Thyroid gland (tissue), 4 donors: Measurements from ENCODE around the gene PDE3B.
"Not testable (repeated sequence)": the region's sequence is repeated elsewhere in the genome, so short reads cannot be mapped to it uniquely, and the experiment has no call there.

Experiments
- POLR2A ChIP-seq, 2 donors: fragments of 450-650 bp; IDR thresholded peaks; one replicate each; pipeline ENCODE4 v1.6.1; 2017; ENCODE audit warnings: antibody characterized with exemption in 2 of 2, mild to moderate bottlenecking in 2 of 2, moderate library complexity in 1 of 2
- TF ChIP-seq, protein P1 (sequence below), 6 experiments: fragments of 200-600 bp in 3 of 6; fragments of 450-650 bp in 3 of 6; sonication (generic) in 3 of 6; IDR thresholded peaks; one replicate each; pipeline ENCODE4 v1.5.1; 2016 to 2019; ENCODE audit warnings: antibody characterized with exemption in 6 of 6, mild to moderate bottlenecking in 2 of 6, inconsistent platforms in 1 of 6, moderate library complexity in 1 of 6

DNA sequence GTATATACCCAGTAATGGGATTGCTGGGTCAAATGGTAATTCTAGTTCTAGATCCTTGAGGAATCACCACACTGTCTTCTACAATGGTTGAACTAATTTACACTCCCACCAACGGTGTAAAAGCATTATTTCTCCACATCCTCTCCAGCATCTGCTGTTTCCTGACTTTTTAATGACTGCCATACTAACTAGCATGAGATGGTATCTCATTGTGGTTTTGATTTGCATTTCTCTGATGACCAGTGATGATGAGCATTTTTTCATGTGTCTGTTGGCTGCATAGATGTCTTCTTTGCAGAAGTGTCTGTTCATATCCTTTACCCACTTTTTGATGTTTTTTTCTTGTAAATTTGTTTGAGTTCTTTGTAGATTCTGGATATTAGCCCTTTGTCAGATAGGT is 48.3 kb upstream of the PDE3B start:
- TF ChIP-seq, protein P1, sequence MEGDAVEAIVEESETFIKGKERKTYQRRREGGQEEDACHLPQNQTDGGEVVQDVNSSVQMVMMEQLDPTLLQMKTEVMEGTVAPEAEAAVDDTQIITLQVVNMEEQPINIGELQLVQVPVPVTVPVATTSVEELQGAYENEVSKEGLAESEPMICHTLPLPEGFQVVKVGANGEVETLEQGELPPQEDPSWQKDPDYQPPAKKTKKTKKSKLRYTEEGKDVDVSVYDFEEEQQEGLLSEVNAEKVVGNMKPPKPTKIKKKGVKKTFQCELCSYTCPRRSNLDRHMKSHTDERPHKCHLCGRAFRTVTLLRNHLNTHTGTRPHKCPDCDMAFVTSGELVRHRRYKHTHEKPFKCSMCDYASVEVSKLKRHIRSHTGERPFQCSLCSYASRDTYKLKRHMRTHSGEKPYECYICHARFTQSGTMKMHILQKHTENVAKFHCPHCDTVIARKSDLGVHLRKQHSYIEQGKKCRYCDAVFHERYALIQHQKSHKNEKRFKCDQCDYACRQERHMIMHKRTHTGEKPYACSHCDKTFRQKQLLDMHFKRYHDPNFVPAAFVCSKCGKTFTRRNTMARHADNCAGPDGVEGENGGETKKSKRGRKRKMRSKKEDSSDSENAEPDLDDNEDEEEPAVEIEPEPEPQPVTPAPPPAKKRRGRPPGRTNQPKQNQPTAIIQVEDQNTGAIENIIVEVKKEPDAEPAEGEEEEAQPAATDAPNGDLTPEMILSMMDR (IDR thresholded peaks at IDR 0.05), result not testable (repeated sequence)
- not testable (repeated sequence) for TF ChIP-seq POLR2A (IDR thresholded peaks at IDR 0.05)
